K562 (cell line): ENCODE measurements around the gene ERO1B. TPM values are rescaled to one million over a fixed set of nuclear protein-coding genes. Genes with fewer than 3 reads are reported as not detected.

Source experiments
- COPS2 ChIP-seq: fragments of 450-650 bp; conservative IDR thresholded peaks from 2 replicates; pipeline ENCODE4 v1.6.1; 2016; ENCODE audit warnings: mild to moderate bottlenecking, moderate library complexity
- HNRNPLL ChIP-seq: fragments of 200-400 bp; formaldehyde crosslinking; IDR thresholded peaks from 2 replicates; pipeline ENCODE4 v1.6.1; 2017; ENCODE audit warnings: low read length, low read depth, mild to moderate bottlenecking; ENCODE audit not compliant: poor library complexity, severe bottlenecking
- MXI1 ChIP-seq: IDR thresholded peaks from 2 replicates; pipeline ENCODE4 v1.6.1; 2011; ENCODE audit warnings: low read depth, mild to moderate bottlenecking, improper control_type of control experiment, low read length
- MYC ChIP-seq, 2 experiments: fragments of 250-450 bp in 1 of 2; sonication (Bioruptor Pico) in 1 of 2; IDR thresholded peaks; 2 replicates each; pipeline versions ENCODE4 v1.5.1 to v1.6.1; 2012 to 2021; ENCODE audit warnings: low read depth in 2 of 2, borderline replicate concordance in 1 of 2, improper control_type of control experiment in 1 of 2, low read length in 1 of 2, mild to moderate bottlenecking in 1 of 2, moderate library complexity in 1 of 2
- SMARCE1 ChIP-seq: fragments of 450-650 bp; IDR thresholded peaks from 2 replicates; pipeline ENCODE4 v1.7.1; 2016; ENCODE audit warnings: mild to moderate bottlenecking
- ZNF3 ChIP-seq: fragments of 250-450 bp; sonication (Bioruptor Pico); IDR thresholded peaks from 2 replicates; pipeline ENCODE4 v1.5.0; 2021; ENCODE audit warnings: mild to moderate bottlenecking, moderate library complexity
- polyA plus RNA-seq, 8 experiments: library from polyadenylated mRNA; depleted of rRNA in 4 of 8; stranded (reverse) in 5 of 8; unstranded in 3 of 8; fragments of >200 nt; fragmentation: Nextera tagmentation in 2 of 8; fragmentation: Illumina TruSeq in 1 of 8; extraction: Ambion mirVana in 2 of 8; extraction: Trizol in 1 of 8; gene quantifications; 2 replicates each; pipeline versions ENCODE4 v1.2.1 to v1.2.3, GENCODE V29; 2011 to 2014; ENCODE audit warnings: inconsistent platforms in 1 of 8, missing spikeins in 1 of 8
- total RNA-seq, 7 experiments: library from RNA; depleted of rRNA in 6 of 7; stranded (reverse); fragments of >200 nt in 6 of 7; fragmentation: Illumina TruSeq in 2 of 7; extraction: Trizol in 2 of 7; gene quantifications; 2 replicates each; pipeline versions ENCODE4 v1.2.1 to v1.2.3, GENCODE V29; 2011 to 2021; ENCODE audit warnings: low replicate concordance in 1 of 7
- TF ChIP-seq, protein P1 (sequence below): fragments of 250-450 bp; sonication (Bioruptor Pico); IDR thresholded peaks from 2 replicates; pipeline ENCODE4 v1.4.0; 2020
- TF ChIP-seq, protein P2 (sequence below), 2 experiments: fragments of 450-650 bp; formaldehyde crosslinking in 1 of 2; IDR thresholded peaks; 2 replicates each; pipeline versions ENCODE4 v1.4.0 to v1.6.1; 2014 to 2020; ENCODE audit warnings: mild to moderate bottlenecking in 2 of 2, borderline replicate concordance in 1 of 2, low read depth in 1 of 2

Gene ERO1B
- total and polyA plus RNA-seq, 9 of the 15 experiments (the other 6 are each of a cell fraction or from before 2014, with no cell fraction given) = 0.59 to 6.4 (median 4.2) TPM

DNA sequence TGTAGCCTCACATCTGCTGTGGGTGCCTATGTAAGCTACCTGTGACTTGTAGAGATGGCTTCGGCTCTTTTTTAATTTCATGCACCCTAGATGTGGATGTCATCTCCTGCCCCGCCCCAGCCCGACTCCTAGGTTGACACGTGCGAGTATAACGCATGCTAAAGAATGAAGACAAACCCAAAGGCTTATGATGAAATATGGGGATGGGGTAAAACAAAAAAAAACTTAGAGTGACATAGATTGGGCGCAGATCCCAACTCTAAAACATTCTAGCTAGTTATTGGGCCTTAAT, 613 bp upstream of the ERO1B start (continued):
- TF ChIP-seq, protein P1, sequence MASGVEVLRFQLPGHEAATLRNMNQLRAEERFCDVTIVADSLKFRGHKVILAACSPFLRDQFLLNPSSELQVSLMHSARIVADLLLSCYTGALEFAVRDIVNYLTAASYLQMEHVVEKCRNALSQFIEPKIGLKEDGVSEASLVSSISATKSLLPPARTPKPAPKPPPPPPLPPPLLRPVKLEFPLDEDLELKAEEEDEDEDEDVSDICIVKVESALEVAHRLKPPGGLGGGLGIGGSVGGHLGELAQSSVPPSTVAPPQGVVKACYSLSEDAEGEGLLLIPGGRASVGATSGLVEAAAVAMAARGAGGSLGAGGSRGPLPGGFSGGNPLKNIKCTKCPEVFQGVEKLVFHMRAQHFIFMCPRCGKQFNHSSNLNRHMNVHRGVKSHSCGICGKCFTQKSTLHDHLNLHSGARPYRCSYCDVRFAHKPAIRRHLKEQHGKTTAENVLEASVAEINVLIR (CRISPR knock-in tag) = no peak
- TF ChIP-seq MXI1 (0 out of 2 replicates have a peak, but pooled peaks have one; percentile 45), COPS2 (no peak), HNRNPLL (no peak), ZNF3 (CRISPR knock-in tag) (0 out of 2 replicates have a peak, but pooled peaks have one; percentile 8), SMARCE1 (0 out of 2 replicates have a peak, but pooled peaks have one; percentile 17), MYC (IDR thresholded peaks at IDR 0.05; ENCODE audit: low read depth, low read length) (peak; percentile 24; the same call in 1 of the 2 replicates), MYC (CRISPR knock-in tag; IDR thresholded peaks at IDR 0.05; ENCODE audit: borderline replicate concordance, low read depth) (no peak)
- TF ChIP-seq, protein P2, sequence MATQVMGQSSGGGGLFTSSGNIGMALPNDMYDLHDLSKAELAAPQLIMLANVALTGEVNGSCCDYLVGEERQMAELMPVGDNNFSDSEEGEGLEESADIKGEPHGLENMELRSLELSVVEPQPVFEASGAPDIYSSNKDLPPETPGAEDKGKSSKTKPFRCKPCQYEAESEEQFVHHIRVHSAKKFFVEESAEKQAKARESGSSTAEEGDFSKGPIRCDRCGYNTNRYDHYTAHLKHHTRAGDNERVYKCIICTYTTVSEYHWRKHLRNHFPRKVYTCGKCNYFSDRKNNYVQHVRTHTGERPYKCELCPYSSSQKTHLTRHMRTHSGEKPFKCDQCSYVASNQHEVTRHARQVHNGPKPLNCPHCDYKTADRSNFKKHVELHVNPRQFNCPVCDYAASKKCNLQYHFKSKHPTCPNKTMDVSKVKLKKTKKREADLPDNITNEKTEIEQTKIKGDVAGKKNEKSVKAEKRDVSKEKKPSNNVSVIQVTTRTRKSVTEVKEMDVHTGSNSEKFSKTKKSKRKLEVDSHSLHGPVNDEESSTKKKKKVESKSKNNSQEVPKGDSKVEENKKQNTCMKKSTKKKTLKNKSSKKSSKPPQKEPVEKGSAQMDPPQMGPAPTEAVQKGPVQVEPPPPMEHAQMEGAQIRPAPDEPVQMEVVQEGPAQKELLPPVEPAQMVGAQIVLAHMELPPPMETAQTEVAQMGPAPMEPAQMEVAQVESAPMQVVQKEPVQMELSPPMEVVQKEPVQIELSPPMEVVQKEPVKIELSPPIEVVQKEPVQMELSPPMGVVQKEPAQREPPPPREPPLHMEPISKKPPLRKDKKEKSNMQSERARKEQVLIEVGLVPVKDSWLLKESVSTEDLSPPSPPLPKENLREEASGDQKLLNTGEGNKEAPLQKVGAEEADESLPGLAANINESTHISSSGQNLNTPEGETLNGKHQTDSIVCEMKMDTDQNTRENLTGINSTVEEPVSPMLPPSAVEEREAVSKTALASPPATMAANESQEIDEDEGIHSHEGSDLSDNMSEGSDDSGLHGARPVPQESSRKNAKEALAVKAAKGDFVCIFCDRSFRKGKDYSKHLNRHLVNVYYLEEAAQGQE (IDR thresholded peaks at IDR 0.05; ENCODE audit: borderline replicate concordance) = no peak
- TF ChIP-seq, protein P2 (CRISPR knock-in tag; IDR thresholded peaks at IDR 0.05; ENCODE audit: low read depth) = peak; percentile 25; the same call in 1 of the 2 replicates
